ENCODE results near the gene PPP6R2.

DNA sequence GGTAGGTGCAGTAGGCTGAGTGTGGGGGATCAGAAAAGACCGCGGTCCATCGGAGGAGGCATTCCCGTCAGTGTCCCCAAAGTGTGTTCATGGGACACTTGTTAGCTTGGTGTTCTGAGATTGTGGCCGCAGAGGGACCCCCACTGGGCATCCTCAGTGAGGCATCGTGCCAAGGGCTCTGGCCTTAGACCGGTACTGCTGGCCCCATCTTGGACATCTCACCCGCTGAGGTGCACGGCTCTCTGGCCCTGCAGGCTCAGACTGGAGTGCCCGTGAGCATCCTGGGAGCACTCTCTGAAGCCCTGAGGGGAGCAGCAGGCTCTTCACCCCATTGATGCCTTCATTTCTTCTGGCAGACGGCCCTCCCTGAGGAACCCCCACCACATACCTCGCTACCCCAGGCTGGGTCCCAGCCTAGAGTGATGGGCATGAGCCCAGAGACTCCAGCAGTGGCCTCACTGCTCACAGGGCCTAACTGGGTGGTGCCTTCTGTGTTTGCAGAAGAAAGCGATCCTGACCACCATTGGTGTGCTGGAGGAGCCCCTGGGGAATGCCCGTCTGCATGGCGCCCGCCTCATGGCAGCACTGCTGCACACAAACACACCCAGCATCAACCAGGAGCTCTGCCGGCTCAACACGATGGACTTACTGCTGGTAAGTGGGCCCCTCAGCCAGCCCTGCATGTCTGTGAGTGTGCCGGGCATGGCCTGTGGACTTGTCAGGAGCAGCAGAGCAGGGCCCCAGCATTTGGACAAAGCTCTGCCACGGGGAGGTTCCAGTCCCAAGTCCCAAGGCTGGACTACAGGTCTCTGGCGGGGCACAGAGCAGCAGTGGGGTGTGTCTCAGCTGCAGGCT is 80.1 kb downstream of the PPP6R2 start:
- TF ChIP-seq, protein P1, sequence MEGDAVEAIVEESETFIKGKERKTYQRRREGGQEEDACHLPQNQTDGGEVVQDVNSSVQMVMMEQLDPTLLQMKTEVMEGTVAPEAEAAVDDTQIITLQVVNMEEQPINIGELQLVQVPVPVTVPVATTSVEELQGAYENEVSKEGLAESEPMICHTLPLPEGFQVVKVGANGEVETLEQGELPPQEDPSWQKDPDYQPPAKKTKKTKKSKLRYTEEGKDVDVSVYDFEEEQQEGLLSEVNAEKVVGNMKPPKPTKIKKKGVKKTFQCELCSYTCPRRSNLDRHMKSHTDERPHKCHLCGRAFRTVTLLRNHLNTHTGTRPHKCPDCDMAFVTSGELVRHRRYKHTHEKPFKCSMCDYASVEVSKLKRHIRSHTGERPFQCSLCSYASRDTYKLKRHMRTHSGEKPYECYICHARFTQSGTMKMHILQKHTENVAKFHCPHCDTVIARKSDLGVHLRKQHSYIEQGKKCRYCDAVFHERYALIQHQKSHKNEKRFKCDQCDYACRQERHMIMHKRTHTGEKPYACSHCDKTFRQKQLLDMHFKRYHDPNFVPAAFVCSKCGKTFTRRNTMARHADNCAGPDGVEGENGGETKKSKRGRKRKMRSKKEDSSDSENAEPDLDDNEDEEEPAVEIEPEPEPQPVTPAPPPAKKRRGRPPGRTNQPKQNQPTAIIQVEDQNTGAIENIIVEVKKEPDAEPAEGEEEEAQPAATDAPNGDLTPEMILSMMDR (IDR thresholded peaks at IDR 0.05; ENCODE audit: low read depth, low read length, poor library complexity, severe bottlenecking) = no peak
- no peak for TF ChIP-seq EZH2phosphoT487 (IDR thresholded peaks at IDR 0.05; ENCODE audit: borderline replicate concordance, low read length)

Data from DOHH2 (cell line).